Neuronal stem cell (in vitro differentiated cells): ENCODE measurements around the gene TOM1L2.
A peak's percentile ranks its signal among the peaks of the same experiment; 100 is the strongest.

ENCODE experiments used
- DNase-seq: peaks from one replicate; pipeline ENCODE4 v3.0.0-alpha.2; 2013; ENCODE audit warnings: low spot score
- H2AFZ ChIP-seq: one replicate; pipeline ENCODE4 v1.6.1; 2013; ENCODE audit warnings: mild to moderate bottlenecking, low read length, inconsistent platforms
- H2AK5ac ChIP-seq: 2 replicates; pipeline ENCODE4 v1.6.1; 2013; ENCODE audit warnings: low read depth, mild to moderate bottlenecking, inconsistent platforms, low read length, moderate library complexity, mixed read lengths
- H2BK120ac ChIP-seq: 2 replicates; pipeline ENCODE4 v1.6.1; 2013; ENCODE audit warnings: low read depth, mild to moderate bottlenecking, inconsistent platforms, low read length, moderate library complexity, mixed read lengths
- H2BK12ac ChIP-seq: one replicate; pipeline ENCODE4 v1.6.1; 2013; ENCODE audit warnings: low read length, inconsistent platforms
- H2BK15ac ChIP-seq: 2 replicates; pipeline ENCODE4 v1.6.1; 2013; ENCODE audit warnings: mild to moderate bottlenecking, low read length, inconsistent platforms, mixed read lengths
- H2BK5ac ChIP-seq: one replicate; pipeline ENCODE4 v1.6.1; 2013; ENCODE audit warnings: inconsistent platforms, mild to moderate bottlenecking, low read length, moderate library complexity
- H3K14ac ChIP-seq: one replicate; pipeline ENCODE4 v1.6.1; 2013; ENCODE audit warnings: low read length, inconsistent platforms
- H3K18ac ChIP-seq: 2 replicates; pipeline ENCODE4 v1.6.1; 2013; ENCODE audit warnings: low read length, inconsistent platforms
- H3K23ac ChIP-seq: 2 replicates; pipeline ENCODE4 v1.6.1; 2013; ENCODE audit warnings: low read depth, mild to moderate bottlenecking, mixed read lengths, low read length, inconsistent platforms; ENCODE audit not compliant: poor library complexity
- H3K27ac ChIP-seq: replicated peaks from 3 replicates; pipeline ENCODE4 v1.5.1; 2013; ENCODE audit warnings: low read length, inconsistent platforms
- H3K27me3 ChIP-seq, 3 experiments: 2 replicates each; pipeline ENCODE4 v1.6.1; 2013; ENCODE audit warnings: low read length in 3 of 3, mild to moderate bottlenecking in 2 of 3, inconsistent platforms in 1 of 3, low read depth in 1 of 3, mixed read lengths in 1 of 3, moderate library complexity in 1 of 3; ENCODE audit not compliant: control insufficient read depth in 3 of 3, insufficient read depth in 3 of 3
- H3K36me3 ChIP-seq, 2 donors: replicated peaks in 1 of 2; 2 replicates each; pipeline ENCODE4 v1.6.1; 2013; ENCODE audit warnings: low read length in 2 of 2; ENCODE audit not compliant: control insufficient read depth in 2 of 2, insufficient read depth in 2 of 2
- H3K4ac ChIP-seq: 2 replicates; pipeline ENCODE4 v1.6.1; 2013; ENCODE audit warnings: inconsistent platforms, mild to moderate bottlenecking, low read length, moderate library complexity
- H3K4me1 ChIP-seq, 2 donors: 1 replicate in 1 of 2; 2 replicates in 1 of 2; pipeline ENCODE4 v1.6.1; 2013; ENCODE audit warnings: low read length in 2 of 2, low read depth in 1 of 2; ENCODE audit not compliant: control insufficient read depth in 2 of 2, insufficient read depth in 1 of 2
- H3K4me2 ChIP-seq: one replicate; pipeline ENCODE4 v1.6.1; 2013; ENCODE audit warnings: mild to moderate bottlenecking, low read length, inconsistent platforms; ENCODE audit not compliant: insufficient read depth, poor library complexity, severe bottlenecking
- H3K4me3 ChIP-seq, 2 donors: 2 replicates each; pipeline ENCODE4 v1.5.1; 2013; ENCODE audit warnings: low read length in 2 of 2, mild to moderate bottlenecking in 2 of 2, inconsistent platforms in 1 of 2, moderate library complexity in 1 of 2
- H3K79me1 ChIP-seq: one replicate; pipeline ENCODE4 v1.6.1; 2013; ENCODE audit warnings: low read depth, mild to moderate bottlenecking, inconsistent platforms, low read length, moderate library complexity
- H3K9ac ChIP-seq: one replicate; pipeline ENCODE4 v1.6.1; 2013; ENCODE audit warnings: mild to moderate bottlenecking, low read depth, low read length, inconsistent platforms; ENCODE audit not compliant: poor library complexity
- H3K9me3 ChIP-seq, 2 donors: replicated peaks in 1 of 2; 2 replicates each; pipeline versions ENCODE3 to v1.6.1; 2013; ENCODE audit warnings: low read length in 2 of 2, mild to moderate bottlenecking in 2 of 2, inconsistent platforms in 1 of 2, low read depth in 1 of 2, mixed read lengths in 1 of 2, moderate library complexity in 1 of 2; ENCODE audit not compliant: control insufficient read depth in 2 of 2, insufficient read depth in 1 of 2
- H4K8ac ChIP-seq: one replicate; pipeline ENCODE4 v1.6.1; 2013; ENCODE audit warnings: low read depth, mild to moderate bottlenecking, inconsistent platforms, low read length, moderate library complexity
- H4K91ac ChIP-seq: one replicate; pipeline ENCODE4 v1.6.1; 2013; ENCODE audit warnings: low read length, low read depth, mild to moderate bottlenecking, inconsistent platforms; ENCODE audit not compliant: poor library complexity
- WGBS, 2 donors: extraction: QIAGEN DNeasy Blood & Tissue Kit; methylation state at CpG; one replicate each; pipeline ENCODE4 v1.1.7; 2013; ENCODE audit warnings: missing lambda C conversion rate in 2 of 2, mixed read lengths in 1 of 2; ENCODE audit not compliant: insufficient read length in 2 of 2, insufficient replicate concordance in 1 of 2; ENCODE audit errors: extremely low coverage in 2 of 2; 5-methylcytosine and 5-hydroxymethylcytosine counted together

TOM1L2 gene

DNA sequence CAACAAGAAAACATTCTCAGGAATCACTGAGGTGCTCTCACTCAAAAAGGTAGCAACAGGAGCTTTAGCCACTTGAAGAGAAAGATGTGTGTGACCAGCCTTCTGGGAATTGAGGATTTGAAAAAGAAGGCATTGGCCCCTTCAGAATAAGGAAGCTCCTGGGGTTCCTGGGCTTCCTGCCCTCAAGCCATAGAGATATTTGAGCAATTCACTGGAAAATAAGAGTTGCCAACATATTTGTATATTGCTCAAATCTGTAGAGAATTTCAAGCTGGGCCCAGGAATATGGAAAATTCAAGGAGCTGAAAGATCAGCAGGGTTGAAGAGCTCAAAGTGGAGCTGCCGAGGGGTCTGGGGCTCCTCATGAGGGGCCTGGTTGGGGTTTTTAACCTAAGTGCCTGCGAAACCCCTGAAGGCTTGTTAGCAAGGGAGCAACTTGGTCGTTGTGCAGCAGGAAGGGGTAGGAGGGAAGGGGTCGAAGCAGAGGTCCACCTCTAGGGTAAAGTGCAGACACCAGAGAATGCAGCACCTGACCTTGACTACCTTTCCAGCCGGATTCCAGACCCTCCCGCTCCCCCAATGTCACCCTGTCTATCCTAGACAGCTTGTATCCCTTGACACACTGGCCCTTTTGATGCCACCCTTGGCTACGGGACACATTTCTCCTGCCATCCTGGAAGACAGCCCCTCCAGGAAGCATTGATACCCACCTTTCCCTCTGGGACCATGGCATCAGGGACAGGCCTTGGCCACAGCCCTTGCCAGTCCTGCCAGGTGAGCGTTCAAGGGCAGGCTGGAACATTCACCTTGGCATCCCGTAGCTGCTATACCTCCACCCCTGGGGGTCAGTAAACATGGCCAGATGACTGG is 67.8 kb downstream of the TOM1L2 start:
- peak overlapping the region in 1 of 2 donors; percentile 67 for H3K4me3 ChIP-seq
- H3K14ac ChIP-seq: no peak overlapping the region
- no peak overlapping the region for H3K18ac ChIP-seq
- H3K9ac ChIP-seq: no peak overlapping the region
- no peak overlapping the region for H2BK12ac ChIP-seq
- H3K27ac ChIP-seq: no peak overlapping the region
- no peak for DNase-seq
- H3K4ac ChIP-seq: no peak overlapping the region
- H3K79me1 ChIP-seq: no peaks in the 10 kb centered on the region
- H3K4me1 ChIP-seq: peaks cover 8 to 10% of the 10 kb centered on the region in 2 donors
- no peak overlapping the region for H2BK5ac ChIP-seq
- H3K9me3 ChIP-seq: no peaks in the 10 kb centered on the region
- no peak overlapping the region for H3K4me2 ChIP-seq
- H2BK120ac ChIP-seq: no peak overlapping the region
- whole genome bisulfite sequencing, 2 donors: no CpG with 5 or more reads among the region's 9 CpGs
- no peak overlapping the region for H4K91ac ChIP-seq
- peak overlapping the region; percentile 56 for H2AK5ac ChIP-seq
- no peak overlapping the region for H2BK15ac ChIP-seq
- H3K23ac ChIP-seq: no peak overlapping the region
- no peak overlapping the region for H4K8ac ChIP-seq
- H3K27me3 ChIP-seq: no peaks in the 10 kb centered on the region
- H3K36me3 ChIP-seq: no peaks in the 10 kb centered on the region
- no peak overlapping the region for H2AFZ ChIP-seq

DNA sequence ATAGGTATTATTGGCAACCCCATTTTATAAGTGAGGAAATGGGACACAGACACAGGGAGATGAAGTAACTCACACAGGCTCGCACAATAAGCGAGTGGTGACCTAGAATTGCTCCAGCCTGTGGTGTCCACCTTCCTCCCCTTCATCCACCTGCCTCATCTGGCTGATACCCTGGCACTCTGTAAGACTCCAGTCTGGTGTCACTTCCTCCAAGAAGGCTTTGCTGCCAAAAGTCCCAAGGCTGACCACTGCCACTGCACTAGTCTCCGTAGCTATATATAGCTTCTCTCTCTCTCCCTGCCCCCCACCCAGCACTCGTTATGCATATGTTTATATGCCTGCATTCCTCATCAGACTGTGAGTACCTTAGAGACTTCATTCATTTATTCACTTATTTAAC is 69.3 kb downstream of the TOM1L2 start:
- Histone ChIP-seq H2AK5ac (no peak overlapping the region), H4K91ac (no peak overlapping the region), H3K4me3 (no peak overlapping the region), H2BK120ac (no peak overlapping the region), H2BK12ac (no peak overlapping the region), H3K14ac (no peak overlapping the region), H3K4me2 (no peak overlapping the region), H3K27ac (no peak overlapping the region), H3K27me3 (no peaks in the 10 kb centered on the region), H3K9me3 (no peaks in the 10 kb centered on the region), H3K4me1 (peaks cover 8 to 10% of the 10 kb centered on the region in 2 donors), H3K79me1 (no peaks in the 10 kb centered on the region), H2BK15ac (no peak overlapping the region), H3K4ac (no peak overlapping the region), H2AFZ (no peak overlapping the region), H4K8ac (no peak overlapping the region), H2BK5ac (no peak overlapping the region), H3K36me3 (peaks cover 0 to 2% of the 10 kb centered on the region in 2 donors), H3K18ac (no peak overlapping the region), H3K9ac (no peak overlapping the region), H3K23ac (no peak overlapping the region)
- no CpG with 5 or more reads among the region's 4 CpGs for WGBS, 2 donors
- no peak for DNase-seq

DNA sequence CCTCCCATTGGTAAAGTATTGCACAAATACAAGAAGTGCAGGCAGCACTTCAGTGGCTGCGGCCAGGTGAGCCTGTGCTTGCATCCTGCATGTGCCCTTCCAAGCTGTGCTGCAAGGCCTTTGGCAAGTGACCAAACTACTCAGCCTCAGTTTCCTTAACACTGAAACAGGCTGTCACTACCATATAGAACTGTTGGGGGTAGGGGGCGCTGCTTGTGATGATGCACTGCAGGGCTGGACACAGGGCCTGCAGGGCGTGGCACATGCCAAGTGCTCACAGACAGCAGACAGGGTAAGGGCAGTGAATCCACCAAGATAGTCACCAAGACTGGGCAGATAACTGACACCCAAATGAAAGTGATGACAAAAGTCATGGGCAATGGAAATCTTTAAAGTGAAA is 69.8 kb downstream of the TOM1L2 start:
- no peak overlapping the region for H3K4me2 ChIP-seq
- H2BK12ac ChIP-seq: no peak overlapping the region
- WGBS, 2 donors: no CpG with 5 or more reads among the region's 3 CpGs
- DNase-seq: no peak
- H3K18ac ChIP-seq: peak overlapping the region; percentile 36
- no peaks in the 10 kb centered on the region for H3K9me3 ChIP-seq
- no peak overlapping the region for H3K27ac ChIP-seq
- H3K4me3 ChIP-seq: peak overlapping the region in 1 of 2 donors; percentile 9
- H2AFZ ChIP-seq: no peak overlapping the region
- no peak overlapping the region for H4K91ac ChIP-seq
- no peak overlapping the region for H3K4ac ChIP-seq
- no peaks in the 10 kb centered on the region for H3K27me3 ChIP-seq
- H3K79me1 ChIP-seq: no peaks in the 10 kb centered on the region
- H2BK120ac ChIP-seq: no peak overlapping the region
- H2BK5ac ChIP-seq: no peak overlapping the region
- no peak overlapping the region for H2AK5ac ChIP-seq
- peaks cover 0 to 2% of the 10 kb centered on the region in 2 donors for H3K36me3 ChIP-seq
- H3K14ac ChIP-seq: no peak overlapping the region
- H2BK15ac ChIP-seq: no peak overlapping the region
- H3K23ac ChIP-seq: no peak overlapping the region
- H3K4me1 ChIP-seq: peaks cover 8% of the 10 kb centered on the region in 2 donors
- no peak overlapping the region for H3K9ac ChIP-seq
- H4K8ac ChIP-seq: no peak overlapping the region

DNA sequence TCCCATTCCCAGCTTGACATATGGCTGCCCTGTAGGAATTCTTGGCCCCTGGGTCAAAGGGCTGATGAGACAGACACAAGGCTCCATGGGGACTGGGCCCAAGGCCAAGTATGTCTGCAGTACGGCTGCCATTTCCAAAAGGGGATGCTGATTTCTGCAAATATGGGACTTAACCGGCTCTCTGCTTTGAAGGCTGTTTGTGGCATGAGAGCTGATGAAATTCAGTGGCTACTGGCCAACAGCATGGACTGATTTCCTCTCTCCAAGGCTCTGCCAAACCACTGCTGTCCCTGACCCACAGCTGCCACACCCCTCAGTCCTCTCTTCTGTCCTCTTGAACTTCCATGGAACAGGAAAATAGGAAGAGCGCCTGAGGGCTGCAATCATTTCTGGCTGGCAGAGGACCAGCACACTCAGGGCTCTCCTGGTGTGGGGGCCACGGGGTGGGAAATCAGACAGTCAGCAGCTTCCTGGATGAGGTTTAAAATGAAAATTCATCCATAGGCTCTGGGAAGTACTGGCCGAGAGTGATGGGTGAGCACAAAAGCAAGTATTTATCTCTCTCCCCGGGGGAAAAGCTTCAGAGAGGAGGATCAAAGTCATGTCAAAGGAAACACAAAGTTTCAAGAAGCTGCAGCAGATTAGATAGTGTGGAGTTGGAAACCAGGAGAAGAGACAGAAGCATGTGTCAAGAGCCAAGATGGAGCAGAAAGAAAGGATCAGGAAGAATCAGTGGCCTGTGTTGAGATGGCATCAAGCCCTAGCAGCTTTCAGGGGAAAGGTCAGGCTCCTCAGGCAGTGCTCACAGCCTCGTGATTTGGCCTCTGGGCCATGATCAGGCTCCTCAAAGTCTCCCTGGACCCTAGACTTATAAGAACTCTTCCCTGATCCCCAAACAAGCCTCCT is 71.3 kb downstream of the TOM1L2 start:
- Histone ChIP-seq H4K91ac (no peak overlapping the region), H3K23ac (no peak overlapping the region), H2BK12ac (no peak overlapping the region), H2AK5ac (no peak overlapping the region), H3K36me3 (peaks cover 0 to 4% of the 10 kb centered on the region in 2 donors), H3K27ac (no peak overlapping the region), H3K79me1 (no peaks in the 10 kb centered on the region), H3K4me1 (peaks cover 0 to 11% of the 10 kb centered on the region in 2 donors), H3K9me3 (no peaks in the 10 kb centered on the region), H2AFZ (no peak overlapping the region), H3K4me2 (no peak overlapping the region), H2BK15ac (no peak overlapping the region), H3K4ac (no peak overlapping the region), H3K27me3 (no peaks in the 10 kb centered on the region), H3K4me3 (no peak overlapping the region), H3K14ac (no peak overlapping the region), H3K18ac (no peak overlapping the region), H4K8ac (no peak overlapping the region), H2BK5ac (no peak overlapping the region), H3K9ac (no peak overlapping the region), H2BK120ac (no peak overlapping the region)
- no CpG with 5 or more reads among the region's 7 CpGs for WGBS, 2 donors
- no peak for DNase-seq
